Osteoblast (primary cell): Measurements from ENCODE around the gene WNK2. TPM values are rescaled to one million over a fixed set of nuclear protein-coding genes. Genes with fewer than 3 reads are reported as not detected.
"Not testable (repeated sequence)": the region's sequence is repeated elsewhere in the genome, so short reads cannot be mapped to it uniquely, and the experiment has no call there.

ENCODE experiments used
- DNase-seq: peaks from one replicate; pipeline ENCODE4 v3.0.0; 2011; ENCODE audit warnings: low spot score, mixed read lengths; ENCODE audit not compliant: insufficient read length; ENCODE audit errors: missing footprints
- H2AFZ ChIP-seq: 2 replicates; pipeline ENCODE4 v1.6.0; 2011; ENCODE audit warnings: mild to moderate bottlenecking, low read length
- H3K27ac ChIP-seq: 2 replicates; pipeline ENCODE4 v1.5.1; 2011; ENCODE audit warnings: mild to moderate bottlenecking, low read depth, low read length, moderate library complexity
- H3K27me3 ChIP-seq: 2 replicates; pipeline ENCODE4 v1.6.0; 2012; ENCODE audit warnings: mild to moderate bottlenecking, control low read depth, inconsistent platforms, low read length, moderate library complexity; ENCODE audit not compliant: insufficient read depth
- H3K36me3 ChIP-seq: 2 replicates; pipeline ENCODE4 v1.5.1; 2011; ENCODE audit warnings: mild to moderate bottlenecking, low read length, control low read depth, moderate library complexity; ENCODE audit not compliant: insufficient read depth
- H3K4me1 ChIP-seq: 2 replicates; pipeline ENCODE4 v1.5.1; 2011; ENCODE audit warnings: mild to moderate bottlenecking, low read length, control low read depth, moderate library complexity; ENCODE audit not compliant: insufficient read depth
- H3K4me2 ChIP-seq: 2 replicates; pipeline ENCODE4 v1.6.0; 2011; ENCODE audit warnings: mild to moderate bottlenecking, low read length; ENCODE audit not compliant: insufficient read depth
- H3K4me3 ChIP-seq: fragments of 200-600 bp; sonication (generic); 3 replicates; pipeline ENCODE4 v1.5.1; 2012; ENCODE audit warnings: mild to moderate bottlenecking, low read length, inconsistent platforms; ENCODE audit not compliant: insufficient read depth
- H3K79me2 ChIP-seq: 2 replicates; pipeline ENCODE4 v1.6.0; 2012; ENCODE audit warnings: mild to moderate bottlenecking, low read length, control low read depth, inconsistent platforms; ENCODE audit not compliant: insufficient read depth
- H3K9me3 ChIP-seq: 2 replicates; pipeline ENCODE4 v1.5.1; 2011; ENCODE audit warnings: low read depth, low read length, control low read depth
- H4K20me1 ChIP-seq: 2 replicates; pipeline ENCODE4 v1.6.0; 2012; ENCODE audit warnings: mild to moderate bottlenecking, low read length, control low read depth; ENCODE audit not compliant: insufficient read depth
- CTCF ChIP-seq: IDR thresholded peaks from 2 replicates; pipeline ENCODE4 v1.5.1; 2011; ENCODE audit warnings: mild to moderate bottlenecking, low read depth, low read length, moderate library complexity; ENCODE audit errors: extremely low read depth
- total RNA-seq: library from RNA; depleted of rRNA; stranded (reverse); fragments of >200 nt; gene quantifications from 2 replicates; pipeline ENCODE4 v1.2.3, GENCODE V29; 2012

The WNK2 gene
- total RNA-seq, 1 donor = not detected

GRCh38 chr9:93248386-93249040, 64.6 kb downstream of the WNK2 start:
- Histone ChIP-seq H3K4me1 (no peaks in the 10 kb centered on the region), H3K9me3 (no peaks in the 10 kb centered on the region), H3K36me3 (no peaks in the 10 kb centered on the region), H3K27ac (no peak overlapping the region), H3K27me3 (peaks cover 7% of the 10 kb centered on the region), H4K20me1 (no peaks in the 10 kb centered on the region), H3K79me2 (no peaks in the 10 kb centered on the region), H2AFZ (no peak overlapping the region), H3K4me3 (no peak overlapping the region), H3K4me2 (no peak overlapping the region)
- DNase-seq = no peak
- TF ChIP-seq CTCF = no peak

GRCh38 chr9:93250185-93250584, 66.2 kb downstream of the WNK2 start:
- peak; percentile 69 for DNase-seq
- Histone ChIP-seq H2AFZ (no peak overlapping the region), H3K27me3 (peaks cover 7% of the 10 kb centered on the region), H3K4me2 (no peak overlapping the region), H3K79me2 (no peaks in the 10 kb centered on the region), H4K20me1 (no peaks in the 10 kb centered on the region), H3K27ac (no peak overlapping the region), H3K4me3 (no peak overlapping the region), H3K36me3 (no peaks in the 10 kb centered on the region), H3K4me1 (no peaks in the 10 kb centered on the region), H3K9me3 (no peaks in the 10 kb centered on the region)
- TF ChIP-seq CTCF = no peak

- H3K4me1 ChIP-seq, H4K20me1 ChIP-seq, H3K36me3 ChIP-seq, H3K27me3 ChIP-seq, DNase-seq, H3K9me3 ChIP-seq, H3K79me2 ChIP-seq, H3K4me3 ChIP-seq, H3K4me2 ChIP-seq, H3K27ac ChIP-seq, H2AFZ ChIP-seq: not testable (repeated sequence)
Observed at GRCh38 chr9:93251309-93251708, 67.4 kb downstream of the WNK2 start.

- DNase-seq = peak; percentile 57
- Histone ChIP-seq H2AFZ (no peak overlapping the region), H3K27ac (no peak overlapping the region), H3K4me3 (no peak overlapping the region), H3K27me3 (peaks cover 7% of the 10 kb centered on the region), H3K4me1 (no peaks in the 10 kb centered on the region), H3K4me2 (no peak overlapping the region), H3K9me3 (no peaks in the 10 kb centered on the region), H3K36me3 (no peaks in the 10 kb centered on the region), H3K79me2 (no peaks in the 10 kb centered on the region), H4K20me1 (no peaks in the 10 kb centered on the region)
- TF ChIP-seq CTCF = no peak
Observed at GRCh38 chr9:93252116-93252780, 68.3 kb downstream of the WNK2 start.
